Panc1 (cell line): Measurements from ENCODE around the gene OR10A2. TPM values are rescaled to one million over a fixed set of nuclear protein-coding genes. Genes with fewer than 3 reads are reported as not detected.
"Not testable (repeated sequence)": the region's sequence is repeated elsewhere in the genome, so short reads cannot be mapped to it uniquely, and the experiment has no call there.

Source experiments
- ATAC-seq: fragments of 200-7000 bp; cut with Tn5 transposase; 2 replicates; pipeline ENCODE4 v1.9.1; 2020; ENCODE audit warnings: mild to moderate bottlenecking, moderate library complexity
- BruUV-seq: library from RNA; stranded (reverse); fragments of 400-500 nt; replicated peaks from 2 replicates; lab custom pipeline; 2021; lab: Mats Ljungman, UMichigan
- CTCF ChIA-PET: fragments of 300-600 bp; sonication (Branson Sonifier 250); formaldehyde crosslinking; loops from one replicate; lab custom pipeline; 2022; ENCODE audit warnings: antibody characterized with exemption; lab: Charles Lee
- POLR2A ChIA-PET: fragments of 300-600 bp; sonication (Branson Sonifier 250); formaldehyde crosslinking; loops from one replicate; lab custom pipeline; 2022; ENCODE audit warnings: antibody characterized with exemption; lab: Charles Lee
- DNase-seq: peaks from one replicate; pipeline ENCODE4 v3.0.0-alpha.2; 2010; ENCODE audit warnings: low read depth, low spot score
- H3K27ac ChIP-seq: 2 replicates; pipeline ENCODE4 v1.5.1; 2011; ENCODE audit warnings: mild to moderate bottlenecking, low read length, inconsistent platforms
- H3K27me3 ChIP-seq: fragments of 200-500 bp; sonication (Bioruptor generic); 2 replicates; pipeline ENCODE4 v1.6.0; 2014; ENCODE audit warnings: low read length, inconsistent platforms; ENCODE audit not compliant: control insufficient read depth, insufficient read depth
- H3K36me3 ChIP-seq: fragments of 200-500 bp; sonication (Bioruptor generic); 2 replicates; pipeline ENCODE4 v1.5.1; 2014; ENCODE audit warnings: inconsistent platforms, mild to moderate bottlenecking, low read length, moderate library complexity; ENCODE audit not compliant: control insufficient read depth, insufficient read depth
- H3K4me1 ChIP-seq: 2 replicates; pipeline ENCODE4 v1.5.1; 2011; ENCODE audit warnings: inconsistent platforms, mild to moderate bottlenecking, low read length, moderate library complexity; ENCODE audit not compliant: control insufficient read depth, insufficient read depth
- H3K4me3 ChIP-seq, 2 experiments: 2 replicates each; pipeline ENCODE4 v1.5.1; 2011 to 2012; ENCODE audit warnings: low read depth in 2 of 2, low read length in 2 of 2, mild to moderate bottlenecking in 2 of 2, inconsistent platforms in 1 of 2, moderate library complexity in 1 of 2
- H3K9me3 ChIP-seq: fragments of 200-500 bp; sonication (Bioruptor generic); 2 replicates; pipeline ENCODE4 v1.5.1; 2014; ENCODE audit warnings: low read depth, mild to moderate bottlenecking, inconsistent platforms, low read length, moderate library complexity; ENCODE audit not compliant: control insufficient read depth, insufficient read depth
- CTCF ChIP-seq: fragments of 450-650 bp; IDR thresholded peaks from 2 replicates; pipeline ENCODE4 v1.5.1; 2017; ENCODE audit warnings: mild to moderate bottlenecking
- POLR2AphosphoS5 ChIP-seq: IDR thresholded peaks from 2 replicates; pipeline ENCODE4 v1.6.1; 2012; ENCODE audit warnings: mild to moderate bottlenecking, low read depth, low read length, moderate library complexity
- REST ChIP-seq, 2 experiments: IDR thresholded peaks; 2 replicates each; pipeline ENCODE4 v1.6.1; 2011 to 2012; ENCODE audit warnings: low read depth in 2 of 2, control low read depth in 1 of 2, low read length in 1 of 2, mild to moderate bottlenecking in 1 of 2, moderate library complexity in 1 of 2; ENCODE audit not compliant: insufficient read depth in 1 of 2
- SIN3A ChIP-seq: IDR thresholded peaks from 2 replicates; pipeline ENCODE4 v1.6.1; 2012; ENCODE audit warnings: low read depth, mild to moderate bottlenecking, low read length, moderate library complexity, borderline replicate concordance; ENCODE audit not compliant: insufficient read depth
- TCF7L2 ChIP-seq: IDR thresholded peaks from 2 replicates; pipeline ENCODE4 v1.6.1; 2011; ENCODE audit warnings: mild to moderate bottlenecking, low read depth, low read length, inconsistent platforms
- in situ Hi-C: cut with HindIII; loops from 2 replicates; pipeline ENCODE4 v1.10.0; 2016; ENCODE audit warnings: low sequenced_read_pairs, low pct_unique_long_range_greater_than_20kb
- intact Hi-C: fragments of 100-400 bp; cut with micrococcal nuclease; formaldehyde crosslinking; loops from one replicate; pipeline ENCODE4 v1.10.0; 2022; ENCODE audit not compliant: unreplicated experiment
- total RNA-seq: library from RNA; stranded (reverse); gene quantifications from one replicate; pipeline ENCODE4 v1.2.1, GENCODE V29; 2021; ENCODE audit not compliant: unreplicated experiment

The OR10A2 gene
- total RNA-seq, 1 experiment from 2014 or later = not detected

GRCh38 chr11:6845383-6845782 is 17.5 kb upstream of the OR10A2 start, which contains the start of gene OR10A5:
OR10A5 (plus strand) TSS chr11:6845683; CDS start chr11:6845683, 0 bp downstream.
- H3K9me3 ChIP-seq = no peaks in the 10 kb centered on the region
- no TSS peak for BruUV-seq
- ATAC-seq = no peak

GRCh38 chr11:6850526-6850925 is 12.3 kb upstream of the OR10A2 start:
- CTCF ChIA-PET = no interaction called here

More at GRCh38 chr11:6845383-6845782, 17.5 kb upstream of the OR10A2 start, which contains the start of gene OR10A5:
- Histone ChIP-seq H3K4me3 (no peak within 1 kb of the TSS), H3K27me3 (no peaks in the 10 kb centered on the region), H3K4me1 (no peaks in the 10 kb centered on the region), H3K27ac (no peak within 1 kb of the TSS), H3K36me3 (no peaks in the 10 kb centered on the region)
- CTCF ChIA-PET = no interaction called here
- DNase-seq = no peak
- in situ Hi-C loops (no loop called here), intact Hi-C loops (no loop called here)
- no peak for TF ChIP-seq SIN3A
- TF ChIP-seq POLR2AphosphoS5 = no peak
- TF ChIP-seq REST (IDR thresholded peaks at IDR 0.05; ENCODE audit: insufficient read depth in 1 of 2, low read depth in 2 of 2, low read length in 1 of 2) = no peak
- POLR2A ChIA-PET = no interaction called here

GRCh38 chr11:6854801-6855200 is 8.1 kb upstream of the OR10A2 start:
- H3K4me3 ChIP-seq, POLR2A ChIA-PET, H3K4me1 ChIP-seq, DNase-seq, intact Hi-C loops, H3K9me3 ChIP-seq, ATAC-seq, in situ Hi-C loops, H3K27me3 ChIP-seq, H3K27ac ChIP-seq, H3K36me3 ChIP-seq, BruUV-seq: not testable (repeated sequence)
- CTCF ChIA-PET = interaction anchor here (0.6 kb wide), 2 partner anchors 306 to 1253 kb away, joined by 4 to 5 read pairs; no protein-coding TSS in a partner anchor

More at GRCh38 chr11:6850526-6850925, 12.3 kb upstream of the OR10A2 start:
- ATAC-seq (no peak), DNase-seq (no peak)
- Histone ChIP-seq H3K36me3 (no peaks in the 10 kb centered on the region), H3K4me1 (no peaks in the 10 kb centered on the region), H3K27me3 (no peaks in the 10 kb centered on the region), H3K27ac (no peak overlapping the region), H3K4me3 (no peak overlapping the region), H3K9me3 (no peaks in the 10 kb centered on the region)
- no peak for TF ChIP-seq CTCF
- no peak for TF ChIP-seq POLR2AphosphoS5
- no peak for TF ChIP-seq SIN3A
- no peak for TF ChIP-seq REST (IDR thresholded peaks at IDR 0.05; ENCODE audit: insufficient read depth in 1 of 2, low read depth in 2 of 2, low read length in 1 of 2)
- no peak for TF ChIP-seq TCF7L2
- intact Hi-C loops = no loop called here
- in situ Hi-C loops = no loop called here
- POLR2A ChIA-PET = no interaction called here
- no TSS peak for BruUV-seq
